BJ (cell line): ENCODE data around the gene TYR. TPM values are rescaled to one million over a fixed set of nuclear protein-coding genes. Genes with fewer than 3 reads are reported as not detected.

Experiments used
- CTCF ChIA-PET: fragments of 350-600 bp; formaldehyde crosslinking; extraction: SDS; loops from one replicate; lab custom pipeline; 2021; ENCODE audit warnings: antibody characterized with exemption, inconsistent platforms; lab: Yijun Ruan, JAX
- POLR2A ChIA-PET: fragments of 300-600 bp; sonication (Branson Sonifier 250); formaldehyde crosslinking; extraction: SDS; loops from one replicate; lab custom pipeline; 2021; ENCODE audit warnings: antibody characterized with exemption; lab: Charles Lee
- DNase-seq: peaks from one replicate; pipeline ENCODE4 v3.0.0-alpha.2; 2011; ENCODE audit warnings: low read depth
- H3K27me3 ChIP-seq: 2 replicates; pipeline ENCODE4 v1.6.0; 2011; ENCODE audit warnings: low read length; ENCODE audit not compliant: control insufficient read depth, insufficient read depth
- H3K36me3 ChIP-seq: 2 replicates; pipeline ENCODE4 v1.5.1; 2011; ENCODE audit warnings: low read length; ENCODE audit not compliant: control insufficient read depth, insufficient read depth
- H3K4me3 ChIP-seq: 2 replicates; pipeline ENCODE4 v1.5.1; 2011; ENCODE audit warnings: low read depth, mild to moderate bottlenecking, control low read depth, low read length
- polyA plus RNA-seq: library from polyadenylated mRNA; depleted of rRNA; stranded (reverse); fragments of >200 nt; gene quantifications from 2 replicates; pipeline ENCODE4 v1.2.3, GENCODE V29; 2011
- TF ChIP-seq, protein P1 (sequence below): IDR thresholded peaks from 2 replicates; pipeline ENCODE4 v1.5.1; 2011; ENCODE audit warnings: low read depth, mild to moderate bottlenecking, control low read depth, inconsistent platforms, low read length, moderate library complexity; ENCODE audit not compliant: insufficient read depth

The TYR gene
- polyA plus RNA-seq, 1 experiment = not detected

GRCh38 chr11:89163686-89164085, 14.0 kb upstream of the TYR start:
- Histone ChIP-seq H3K36me3 (no peaks in the 10 kb centered on the region), H3K27me3 (no peaks in the 10 kb centered on the region), H3K4me3 (no peak overlapping the region)
- ChIA-PET CTCF (no interaction called here), POLR2A (no interaction called here)
- no peak for DNase-seq
- TF ChIP-seq, protein P1, sequence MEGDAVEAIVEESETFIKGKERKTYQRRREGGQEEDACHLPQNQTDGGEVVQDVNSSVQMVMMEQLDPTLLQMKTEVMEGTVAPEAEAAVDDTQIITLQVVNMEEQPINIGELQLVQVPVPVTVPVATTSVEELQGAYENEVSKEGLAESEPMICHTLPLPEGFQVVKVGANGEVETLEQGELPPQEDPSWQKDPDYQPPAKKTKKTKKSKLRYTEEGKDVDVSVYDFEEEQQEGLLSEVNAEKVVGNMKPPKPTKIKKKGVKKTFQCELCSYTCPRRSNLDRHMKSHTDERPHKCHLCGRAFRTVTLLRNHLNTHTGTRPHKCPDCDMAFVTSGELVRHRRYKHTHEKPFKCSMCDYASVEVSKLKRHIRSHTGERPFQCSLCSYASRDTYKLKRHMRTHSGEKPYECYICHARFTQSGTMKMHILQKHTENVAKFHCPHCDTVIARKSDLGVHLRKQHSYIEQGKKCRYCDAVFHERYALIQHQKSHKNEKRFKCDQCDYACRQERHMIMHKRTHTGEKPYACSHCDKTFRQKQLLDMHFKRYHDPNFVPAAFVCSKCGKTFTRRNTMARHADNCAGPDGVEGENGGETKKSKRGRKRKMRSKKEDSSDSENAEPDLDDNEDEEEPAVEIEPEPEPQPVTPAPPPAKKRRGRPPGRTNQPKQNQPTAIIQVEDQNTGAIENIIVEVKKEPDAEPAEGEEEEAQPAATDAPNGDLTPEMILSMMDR = no peak

DNA sequence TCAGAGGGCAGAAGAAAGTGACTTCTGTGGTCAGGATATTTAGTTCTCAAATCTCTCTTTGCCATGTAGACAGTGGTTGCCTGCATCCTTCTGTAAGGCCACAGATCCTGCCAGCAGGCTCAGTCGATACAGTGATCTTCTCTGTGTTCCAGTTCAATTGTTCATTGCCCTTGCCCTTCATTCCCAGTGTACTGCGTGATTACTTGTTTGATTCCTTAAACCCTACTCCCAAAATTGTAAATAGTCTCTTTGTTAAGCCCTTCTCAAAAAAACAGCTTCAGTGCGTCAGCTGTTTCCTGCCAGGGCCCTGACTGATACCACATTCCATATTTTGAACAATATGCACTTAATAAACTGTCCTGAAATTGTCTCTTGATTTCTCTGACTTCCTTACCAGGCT, 9.3 kb upstream of the TYR start:
- DNase-seq = no peak
- ChIA-PET CTCF (no interaction called here), POLR2A (no interaction called here)
- H3K4me3 ChIP-seq = no peak overlapping the region
- TF ChIP-seq, protein P1 = no peak
- no peaks in the 10 kb centered on the region for H3K36me3 ChIP-seq
- no peaks in the 10 kb centered on the region for H3K27me3 ChIP-seq

- Histone ChIP-seq H3K36me3 (no peaks in the 10 kb centered on the region), H3K27me3 (no peaks in the 10 kb centered on the region), H3K4me3 (no peak overlapping the region)
- TF ChIP-seq, protein P1 = no peak
- CTCF ChIA-PET = no interaction called here
- POLR2A ChIA-PET = no interaction called here
- DNase-seq = no peak
Measured at GRCh38 chr11:89175796-89176195, 1.9 kb upstream of the TYR start.

DNA sequence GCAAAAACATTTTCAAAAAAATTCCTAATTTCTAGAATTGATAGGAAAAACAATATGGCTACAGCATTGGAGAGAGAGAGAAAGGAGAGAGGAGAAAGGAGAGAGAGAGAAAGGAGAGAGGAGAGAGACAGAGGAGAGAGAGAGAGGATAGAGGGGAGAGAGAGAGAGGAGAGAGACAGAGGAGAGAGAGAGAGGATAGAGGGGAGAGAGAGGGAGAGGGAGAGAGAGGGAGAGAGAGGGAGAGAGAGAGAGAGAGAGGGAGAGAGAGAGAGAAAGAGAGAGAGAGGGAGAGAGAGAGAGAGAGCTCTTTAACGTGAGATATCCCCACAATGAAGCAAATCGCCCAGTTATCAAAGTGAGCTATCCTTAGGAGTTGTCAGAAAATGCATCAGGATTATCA, 737 bp upstream of the TYR start:
- Histone ChIP-seq H3K27me3 (no peaks in the 10 kb centered on the region), H3K36me3 (no peaks in the 10 kb centered on the region), H3K4me3 (no peak overlapping the region)
- ChIA-PET CTCF (no interaction called here), POLR2A (no interaction called here)
- DNase-seq = no peak
- TF ChIP-seq, protein P1 = no peak

DNA sequence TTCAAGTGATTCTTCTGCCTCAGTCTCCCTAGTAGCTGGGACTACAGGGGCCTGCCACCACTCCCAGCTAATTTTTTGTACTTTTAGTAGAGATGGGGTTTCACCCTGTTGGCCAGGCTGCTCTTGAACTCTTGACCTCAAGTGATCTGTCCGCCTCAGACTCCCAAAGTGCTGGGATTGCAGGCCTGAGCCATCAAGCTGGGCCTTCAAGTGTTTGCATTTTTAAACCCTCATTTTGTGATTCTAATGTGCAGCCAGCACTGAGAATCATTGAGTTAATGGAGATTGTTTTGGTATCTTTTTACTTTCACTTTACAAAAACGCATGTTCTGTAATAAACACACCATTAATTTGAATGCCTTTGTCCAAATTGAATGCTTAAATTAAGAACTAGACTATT, 3.4 kb downstream of the TYR start:
- Histone ChIP-seq H3K27me3 (no peaks in the 10 kb centered on the region), H3K4me3 (no peak overlapping the region), H3K36me3 (no peaks in the 10 kb centered on the region)
- no peak for DNase-seq
- CTCF ChIA-PET = no interaction called here
- POLR2A ChIA-PET = no interaction called here
- TF ChIP-seq, protein P1 = no peak
